GM12801 (cell line): ENCODE results near the gene BCL2A1.

Source experiments
- CTCF ChIP-seq: IDR thresholded peaks from one replicate; pipeline ENCODE4 v1.5.1; 2011; ENCODE audit warnings: control low read depth; ENCODE audit not compliant: insufficient read length; ENCODE audit errors: extremely low read depth

Gene BCL2A1

GRCh38 chr15:79957741-79958140, 13.3 kb downstream of the BCL2A1 start:
- no peak for TF ChIP-seq CTCF

DNA sequence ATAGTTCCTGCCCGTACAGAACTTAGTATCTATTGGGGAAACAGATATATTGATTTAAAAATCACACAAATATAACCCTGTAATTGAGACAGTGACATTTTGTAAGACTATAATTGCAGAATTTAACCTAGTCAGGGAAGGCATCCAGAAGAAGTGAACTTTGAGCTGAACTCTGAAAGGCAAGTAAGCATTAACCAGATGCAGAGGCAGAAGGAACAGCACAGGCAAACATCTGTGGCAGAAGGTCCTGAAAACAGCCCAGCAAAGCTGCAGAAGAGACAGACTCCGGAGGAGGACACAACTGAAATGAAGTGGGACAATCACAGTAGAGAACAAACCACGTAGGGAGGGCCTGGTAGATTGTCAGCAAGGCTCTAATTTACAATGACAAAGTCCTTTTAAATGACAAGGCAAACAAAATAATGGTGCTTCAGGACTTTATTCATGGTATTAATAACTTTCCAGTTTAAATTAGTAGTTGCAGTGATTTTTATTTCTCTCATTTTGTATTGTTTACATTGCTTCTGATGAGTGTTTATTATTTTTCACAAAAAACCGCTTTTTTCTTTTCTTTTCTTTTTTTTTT, 14.5 kb downstream of the BCL2A1 start:
- no peak for TF ChIP-seq CTCF

DNA sequence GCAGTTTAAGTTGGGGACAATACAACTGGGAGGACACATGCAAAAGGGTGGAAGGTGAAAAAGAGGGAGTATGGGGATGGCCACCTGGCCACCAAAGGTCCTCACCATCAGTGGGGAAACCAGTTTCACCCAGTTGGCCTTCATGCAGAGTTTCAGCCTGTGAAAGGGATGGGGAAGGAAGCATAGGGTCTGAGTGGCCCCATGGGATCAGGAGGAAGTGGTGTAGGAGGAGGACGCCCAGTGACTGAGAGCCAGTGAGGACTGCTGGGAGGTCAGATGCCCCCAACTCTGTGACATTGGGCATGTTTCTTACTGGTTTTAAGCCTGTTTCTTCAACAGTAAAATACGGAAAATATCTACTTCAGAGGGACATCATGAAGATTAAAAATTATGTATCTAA, 16.3 kb downstream of the BCL2A1 start:
- no peak for TF ChIP-seq CTCF

DNA sequence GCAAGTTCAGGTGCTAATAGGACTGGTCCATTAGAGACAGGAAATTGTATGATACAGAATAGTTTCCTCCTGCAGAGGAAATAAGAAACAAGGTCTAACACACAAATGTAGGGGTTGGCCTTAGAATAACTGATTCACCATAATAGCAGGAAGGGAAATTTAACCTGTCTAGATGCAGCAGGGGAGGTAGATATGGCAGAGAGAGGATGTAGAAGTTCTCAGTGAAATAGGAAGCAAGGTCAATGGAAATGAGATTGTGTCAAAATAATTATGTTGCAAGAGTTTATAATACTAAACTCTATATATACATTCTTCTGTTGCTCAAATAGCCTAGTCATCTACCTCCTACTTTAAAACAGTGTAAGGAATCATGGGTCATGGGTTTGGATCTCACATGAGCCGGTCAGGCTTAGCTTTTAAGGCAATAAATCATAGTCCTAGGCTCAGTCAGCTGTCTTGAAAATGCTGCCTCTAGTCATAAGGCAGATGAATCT, 17.0 kb downstream of the BCL2A1 start:
- TF ChIP-seq CTCF = no peak

DNA sequence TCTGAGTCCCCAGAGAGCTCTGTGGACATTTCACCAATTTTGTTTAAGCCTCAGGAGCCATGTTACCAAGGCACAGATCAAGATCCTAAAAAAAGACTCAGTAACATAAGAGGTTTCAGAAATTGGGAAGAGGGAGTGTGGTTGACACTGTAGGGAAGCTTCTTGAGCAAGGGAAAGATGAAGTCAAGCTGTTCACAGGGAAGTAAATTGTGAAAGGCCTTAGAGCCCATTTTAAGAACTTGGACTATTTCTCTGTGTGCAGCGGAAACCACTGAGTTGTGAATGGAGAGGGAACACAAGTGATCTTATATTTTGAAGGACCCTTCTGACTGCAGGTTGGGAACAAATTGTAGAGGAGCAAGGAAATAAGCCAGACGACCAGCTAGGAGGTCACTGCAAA, 18.7 kb downstream of the BCL2A1 start:
- TF ChIP-seq CTCF = no peak

GRCh38 chr15:79950247-79950646, 20.7 kb downstream of the BCL2A1 start:
- TF ChIP-seq CTCF = no peak

GRCh38 chr15:79948761-79949160, 22.2 kb downstream of the BCL2A1 start:
- TF ChIP-seq CTCF = no peak
